Measurements from ENCODE around the gene DBH. TPM values are rescaled to one million over a fixed set of nuclear protein-coding genes. Genes with fewer than 3 reads are reported as not detected.

The DBH gene
- total RNA-seq, 1 donor from 2014 or later: not detected

DNA sequence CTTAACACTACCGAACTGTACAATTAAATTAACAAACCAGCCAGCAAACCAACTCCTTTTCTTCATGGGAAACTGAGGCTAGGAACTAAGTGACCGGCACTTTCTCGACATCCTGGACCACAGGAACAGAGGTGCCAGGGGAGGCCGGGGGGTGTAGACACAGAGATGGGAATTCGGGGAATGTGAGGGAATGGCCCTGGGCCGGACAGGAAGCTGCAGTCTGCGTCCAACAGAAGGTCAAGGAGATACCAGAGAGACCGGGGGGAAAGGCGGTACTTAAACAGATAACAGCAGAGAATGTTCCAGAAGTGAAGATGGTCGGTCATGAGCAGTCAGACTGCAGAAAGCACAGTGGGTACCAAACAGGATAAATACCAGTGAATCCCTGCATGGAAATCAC is 40.3 kb downstream of the DBH start:
- no peak for DNase-seq (ENCODE audit: low read depth)
- H3K4me3 ChIP-seq (ENCODE audit: low read depth, low read length): no peak overlapping the region
- TF ChIP-seq, protein P1, sequence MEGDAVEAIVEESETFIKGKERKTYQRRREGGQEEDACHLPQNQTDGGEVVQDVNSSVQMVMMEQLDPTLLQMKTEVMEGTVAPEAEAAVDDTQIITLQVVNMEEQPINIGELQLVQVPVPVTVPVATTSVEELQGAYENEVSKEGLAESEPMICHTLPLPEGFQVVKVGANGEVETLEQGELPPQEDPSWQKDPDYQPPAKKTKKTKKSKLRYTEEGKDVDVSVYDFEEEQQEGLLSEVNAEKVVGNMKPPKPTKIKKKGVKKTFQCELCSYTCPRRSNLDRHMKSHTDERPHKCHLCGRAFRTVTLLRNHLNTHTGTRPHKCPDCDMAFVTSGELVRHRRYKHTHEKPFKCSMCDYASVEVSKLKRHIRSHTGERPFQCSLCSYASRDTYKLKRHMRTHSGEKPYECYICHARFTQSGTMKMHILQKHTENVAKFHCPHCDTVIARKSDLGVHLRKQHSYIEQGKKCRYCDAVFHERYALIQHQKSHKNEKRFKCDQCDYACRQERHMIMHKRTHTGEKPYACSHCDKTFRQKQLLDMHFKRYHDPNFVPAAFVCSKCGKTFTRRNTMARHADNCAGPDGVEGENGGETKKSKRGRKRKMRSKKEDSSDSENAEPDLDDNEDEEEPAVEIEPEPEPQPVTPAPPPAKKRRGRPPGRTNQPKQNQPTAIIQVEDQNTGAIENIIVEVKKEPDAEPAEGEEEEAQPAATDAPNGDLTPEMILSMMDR (conservative IDR thresholded peaks at IDR 0.05; ENCODE audit: low read depth, low read length): no peak

DNA sequence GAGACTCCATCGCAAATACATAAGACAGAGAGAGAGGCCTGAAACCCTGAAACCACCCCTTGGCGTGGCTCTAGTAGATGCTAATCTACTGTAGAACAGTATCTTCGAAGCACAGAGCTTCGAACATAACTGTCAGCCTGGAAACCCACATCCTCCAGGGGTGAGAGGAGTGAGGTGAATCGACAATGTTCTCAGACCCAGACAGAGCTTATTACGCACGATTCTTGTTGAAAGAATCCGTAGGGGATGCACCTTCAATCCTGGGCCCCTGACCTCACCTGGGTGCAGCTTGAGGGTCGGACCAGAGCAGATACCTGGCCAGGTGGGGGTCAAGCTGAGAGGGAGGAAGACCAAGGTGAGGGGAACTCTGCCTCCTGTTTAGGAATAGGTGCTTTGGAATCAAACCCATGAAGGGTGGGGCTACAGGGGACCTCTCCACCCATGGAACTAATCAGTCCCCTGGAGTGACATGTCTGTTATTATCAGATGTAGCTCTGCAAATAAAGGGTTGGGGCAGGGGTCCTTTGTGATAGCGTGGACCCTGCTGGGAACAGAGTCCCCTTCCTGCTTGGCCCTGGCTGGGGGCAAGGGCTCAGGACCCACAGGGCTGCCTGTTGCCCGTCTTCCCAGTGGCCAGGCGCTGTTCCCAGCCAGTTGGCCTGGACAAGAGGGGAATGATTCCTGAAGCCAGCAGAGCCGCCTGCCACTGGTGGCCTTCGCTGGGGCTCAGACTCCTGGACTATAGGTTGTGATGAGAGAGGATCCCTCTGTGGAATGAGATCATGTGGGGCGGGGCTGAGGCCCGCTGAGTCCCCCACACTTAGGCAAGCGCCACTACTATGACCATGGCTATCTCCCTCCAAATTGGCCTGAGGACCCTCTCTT is 41.2 kb downstream of the DBH start:
- TF ChIP-seq, protein P1 (conservative IDR thresholded peaks at IDR 0.05; ENCODE audit: low read depth, low read length): no peak
- no peak for DNase-seq (ENCODE audit: low read depth)
- H3K4me3 ChIP-seq (ENCODE audit: low read depth, low read length): no peak overlapping the region

GRCh38 chr9:133679056-133679455 is 42.9 kb downstream of the DBH start:
- DNase-seq (ENCODE audit: low read depth): no peak
- no peak overlapping the region for H3K4me3 ChIP-seq (ENCODE audit: low read depth, low read length)
- TF ChIP-seq, protein P1 (conservative IDR thresholded peaks at IDR 0.05; ENCODE audit: low read depth, low read length): no peak

DNA sequence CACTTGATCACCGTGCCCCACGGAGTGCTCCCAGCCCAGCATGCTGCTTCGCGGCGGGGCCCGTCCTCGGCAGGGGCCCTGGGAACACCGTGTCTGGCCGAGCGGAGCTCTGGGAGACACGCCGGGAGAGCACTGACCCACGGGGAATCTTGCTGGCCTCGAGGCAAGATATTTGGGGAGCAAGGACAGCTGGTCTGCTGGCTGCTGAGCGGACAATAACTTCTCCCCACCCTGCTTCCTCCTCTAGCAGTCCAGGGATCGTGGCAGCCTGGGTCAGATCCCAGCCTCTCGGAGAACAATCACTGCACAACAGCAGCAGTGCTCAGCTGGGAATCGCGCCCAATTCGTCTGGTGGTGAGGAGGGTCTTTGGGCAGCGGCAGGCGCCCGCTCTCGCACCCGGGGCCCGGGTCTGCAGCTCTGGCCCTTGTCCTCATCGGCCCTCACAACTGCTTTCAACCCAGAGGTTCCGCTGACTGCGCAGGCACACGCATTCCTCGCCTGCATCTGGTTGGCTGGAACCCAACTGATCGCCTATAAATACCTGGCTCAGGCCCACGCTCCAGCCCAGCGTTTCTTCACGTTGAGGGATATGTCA is 43.4 kb downstream of the DBH start:
- H3K4me3 ChIP-seq (ENCODE audit: low read depth, low read length): no peak overlapping the region
- DNase-seq (ENCODE audit: low read depth): no peak
- TF ChIP-seq, protein P1 (conservative IDR thresholded peaks at IDR 0.05; ENCODE audit: low read depth, low read length): no peak

GRCh38 chr9:133680250-133680975 is 44.2 kb downstream of the DBH start:
- TF ChIP-seq, protein P1 (conservative IDR thresholded peaks at IDR 0.05; ENCODE audit: low read depth, low read length): no peak
- no peak for DNase-seq (ENCODE audit: low read depth)
- no peak overlapping the region for H3K4me3 ChIP-seq (ENCODE audit: low read depth, low read length)

GRCh38 chr9:133680976-133681657 is 45.0 kb downstream of the DBH start:
- TF ChIP-seq, protein P1 (conservative IDR thresholded peaks at IDR 0.05; ENCODE audit: low read depth, low read length): no peak
- H3K4me3 ChIP-seq (ENCODE audit: low read depth, low read length): no peak overlapping the region
- no peak for DNase-seq (ENCODE audit: low read depth)
